Measurements from ENCODE around the gene UBQLN4. TPM values are rescaled to one million over a fixed set of nuclear protein-coding genes. Genes with fewer than 3 reads are reported as not detected.

UBQLN4 gene
- total and polyA plus RNA-seq, 4 donors: 7.4 to 17.8 (median 11.3) TPM

DNA sequence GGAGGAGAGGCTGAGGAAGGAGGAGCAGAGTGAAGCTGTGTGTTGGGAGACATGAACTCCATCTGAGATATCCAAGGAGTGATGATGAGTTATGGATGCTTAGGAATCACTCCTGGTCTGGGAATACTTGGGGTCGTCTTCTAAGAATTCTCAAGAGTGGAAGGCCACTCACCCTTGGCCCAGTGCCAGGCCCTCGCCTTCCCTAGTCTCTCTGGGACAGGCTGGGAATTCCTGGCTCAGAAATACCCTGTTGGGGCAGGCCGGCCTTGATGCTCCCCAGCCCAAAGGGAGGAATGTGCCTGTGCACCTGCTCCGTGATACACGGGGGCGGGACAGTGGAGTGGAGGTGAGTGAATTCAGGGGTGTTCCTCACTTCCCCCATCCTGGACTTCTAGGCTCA is 48.3 kb upstream of the UBQLN4 start:
- 81% methylated on average over 6 of the region's 6 CpGs for WGBS
- TF ChIP-seq, protein P1, sequence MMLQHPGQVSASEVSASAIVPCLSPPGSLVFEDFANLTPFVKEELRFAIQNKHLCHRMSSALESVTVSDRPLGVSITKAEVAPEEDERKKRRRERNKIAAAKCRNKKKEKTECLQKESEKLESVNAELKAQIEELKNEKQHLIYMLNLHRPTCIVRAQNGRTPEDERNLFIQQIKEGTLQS (IDR thresholded peaks at IDR 0.05): no peak
- TF ChIP-seq, protein P2, sequence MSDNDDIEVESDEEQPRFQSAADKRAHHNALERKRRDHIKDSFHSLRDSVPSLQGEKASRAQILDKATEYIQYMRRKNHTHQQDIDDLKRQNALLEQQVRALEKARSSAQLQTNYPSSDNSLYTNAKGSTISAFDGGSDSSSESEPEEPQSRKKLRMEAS (IDR thresholded peaks at IDR 0.05): no peak
- TF ChIP-seq RXRA (IDR thresholded peaks at IDR 0.05) (no peak), HNF4G (IDR thresholded peaks at IDR 0.05) (no peak), SP1 (IDR thresholded peaks at IDR 0.05) (no peak), HNF4A (conservative IDR thresholded peaks at IDR 0.05) (no peak), TAF1 (conservative IDR thresholded peaks at IDR 0.05) (no peak), FOXA1 (IDR thresholded peaks at IDR 0.05) (no peak), RAD21 (IDR thresholded peaks at IDR 0.05) (no peak), FOXA2 (IDR thresholded peaks at IDR 0.05) (no peak), NR2F2 (IDR thresholded peaks at IDR 0.05) (no peak), JUND (IDR thresholded peaks at IDR 0.05) (no peak), GABPA (IDR thresholded peaks at IDR 0.05 in 1 of 2, conservative IDR thresholded peaks at IDR 0.05 in 1 of 2) (no peak), YY1 (IDR thresholded peaks at IDR 0.05) (no peak)
- TF ChIP-seq, protein P3, sequence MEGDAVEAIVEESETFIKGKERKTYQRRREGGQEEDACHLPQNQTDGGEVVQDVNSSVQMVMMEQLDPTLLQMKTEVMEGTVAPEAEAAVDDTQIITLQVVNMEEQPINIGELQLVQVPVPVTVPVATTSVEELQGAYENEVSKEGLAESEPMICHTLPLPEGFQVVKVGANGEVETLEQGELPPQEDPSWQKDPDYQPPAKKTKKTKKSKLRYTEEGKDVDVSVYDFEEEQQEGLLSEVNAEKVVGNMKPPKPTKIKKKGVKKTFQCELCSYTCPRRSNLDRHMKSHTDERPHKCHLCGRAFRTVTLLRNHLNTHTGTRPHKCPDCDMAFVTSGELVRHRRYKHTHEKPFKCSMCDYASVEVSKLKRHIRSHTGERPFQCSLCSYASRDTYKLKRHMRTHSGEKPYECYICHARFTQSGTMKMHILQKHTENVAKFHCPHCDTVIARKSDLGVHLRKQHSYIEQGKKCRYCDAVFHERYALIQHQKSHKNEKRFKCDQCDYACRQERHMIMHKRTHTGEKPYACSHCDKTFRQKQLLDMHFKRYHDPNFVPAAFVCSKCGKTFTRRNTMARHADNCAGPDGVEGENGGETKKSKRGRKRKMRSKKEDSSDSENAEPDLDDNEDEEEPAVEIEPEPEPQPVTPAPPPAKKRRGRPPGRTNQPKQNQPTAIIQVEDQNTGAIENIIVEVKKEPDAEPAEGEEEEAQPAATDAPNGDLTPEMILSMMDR (IDR thresholded peaks at IDR 0.05; ENCODE audit: low read depth, low read length, missing input control): no peak
- TF ChIP-seq, protein P4, sequence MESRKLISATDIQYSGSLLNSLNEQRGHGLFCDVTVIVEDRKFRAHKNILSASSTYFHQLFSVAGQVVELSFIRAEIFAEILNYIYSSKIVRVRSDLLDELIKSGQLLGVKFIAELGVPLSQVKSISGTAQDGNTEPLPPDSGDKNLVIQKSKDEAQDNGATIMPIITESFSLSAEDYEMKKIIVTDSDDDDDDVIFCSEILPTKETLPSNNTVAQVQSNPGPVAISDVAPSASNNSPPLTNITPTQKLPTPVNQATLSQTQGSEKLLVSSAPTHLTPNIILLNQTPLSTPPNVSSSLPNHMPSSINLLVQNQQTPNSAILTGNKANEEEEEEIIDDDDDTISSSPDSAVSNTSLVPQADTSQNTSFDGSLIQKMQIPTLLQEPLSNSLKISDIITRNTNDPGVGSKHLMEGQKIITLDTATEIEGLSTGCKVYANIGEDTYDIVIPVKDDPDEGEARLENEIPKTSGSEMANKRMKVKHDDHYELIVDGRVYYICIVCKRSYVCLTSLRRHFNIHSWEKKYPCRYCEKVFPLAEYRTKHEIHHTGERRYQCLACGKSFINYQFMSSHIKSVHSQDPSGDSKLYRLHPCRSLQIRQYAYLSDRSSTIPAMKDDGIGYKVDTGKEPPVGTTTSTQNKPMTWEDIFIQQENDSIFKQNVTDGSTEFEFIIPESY (IDR thresholded peaks at IDR 0.05): no peak
- TF ChIP-seq, protein P5, sequence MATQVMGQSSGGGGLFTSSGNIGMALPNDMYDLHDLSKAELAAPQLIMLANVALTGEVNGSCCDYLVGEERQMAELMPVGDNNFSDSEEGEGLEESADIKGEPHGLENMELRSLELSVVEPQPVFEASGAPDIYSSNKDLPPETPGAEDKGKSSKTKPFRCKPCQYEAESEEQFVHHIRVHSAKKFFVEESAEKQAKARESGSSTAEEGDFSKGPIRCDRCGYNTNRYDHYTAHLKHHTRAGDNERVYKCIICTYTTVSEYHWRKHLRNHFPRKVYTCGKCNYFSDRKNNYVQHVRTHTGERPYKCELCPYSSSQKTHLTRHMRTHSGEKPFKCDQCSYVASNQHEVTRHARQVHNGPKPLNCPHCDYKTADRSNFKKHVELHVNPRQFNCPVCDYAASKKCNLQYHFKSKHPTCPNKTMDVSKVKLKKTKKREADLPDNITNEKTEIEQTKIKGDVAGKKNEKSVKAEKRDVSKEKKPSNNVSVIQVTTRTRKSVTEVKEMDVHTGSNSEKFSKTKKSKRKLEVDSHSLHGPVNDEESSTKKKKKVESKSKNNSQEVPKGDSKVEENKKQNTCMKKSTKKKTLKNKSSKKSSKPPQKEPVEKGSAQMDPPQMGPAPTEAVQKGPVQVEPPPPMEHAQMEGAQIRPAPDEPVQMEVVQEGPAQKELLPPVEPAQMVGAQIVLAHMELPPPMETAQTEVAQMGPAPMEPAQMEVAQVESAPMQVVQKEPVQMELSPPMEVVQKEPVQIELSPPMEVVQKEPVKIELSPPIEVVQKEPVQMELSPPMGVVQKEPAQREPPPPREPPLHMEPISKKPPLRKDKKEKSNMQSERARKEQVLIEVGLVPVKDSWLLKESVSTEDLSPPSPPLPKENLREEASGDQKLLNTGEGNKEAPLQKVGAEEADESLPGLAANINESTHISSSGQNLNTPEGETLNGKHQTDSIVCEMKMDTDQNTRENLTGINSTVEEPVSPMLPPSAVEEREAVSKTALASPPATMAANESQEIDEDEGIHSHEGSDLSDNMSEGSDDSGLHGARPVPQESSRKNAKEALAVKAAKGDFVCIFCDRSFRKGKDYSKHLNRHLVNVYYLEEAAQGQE (IDR thresholded peaks at IDR 0.05): no peak
- Histone ChIP-seq H3K27ac (ENCODE audit: low read depth in 1 of 2, low read length in 2 of 2) (no peak overlapping the region), H3K4me1 (ENCODE audit: control insufficient read depth in 4 of 4, insufficient read depth in 4 of 4, low read length in 3 of 4) (peaks cover 0 to 10% (median 7%) of the 10 kb centered on the region in 4 donors), H3K9me3 (ENCODE audit: control insufficient read depth in 4 of 4, low read length in 3 of 4) (no peaks in the 10 kb centered on the region), H3K4me3 (ENCODE audit: low read depth in 1 of 3, low read length in 3 of 3) (no peak overlapping the region), H3K27me3 (ENCODE audit: control insufficient read depth in 4 of 4, insufficient read depth in 4 of 4, low read length in 3 of 4) (no peaks in the 10 kb centered on the region), H3K9ac (ENCODE audit: low read depth in 1 of 2, low read length in 2 of 2) (no peak overlapping the region), H3K36me3 (ENCODE audit: control insufficient read depth in 4 of 4, insufficient read depth in 3 of 4, low read depth in 1 of 4, low read length in 3 of 4) (no peaks in the 10 kb centered on the region)
- no peak for DNase-seq (ENCODE audit: low spot score)

All from liver (tissue), 9 donors.